Measurements from ENCODE around the gene CABCOCO1. TPM values are rescaled to one million over a fixed set of nuclear protein-coding genes. Genes with fewer than 3 reads are reported as not detected.

Gene CABCOCO1, protein sequence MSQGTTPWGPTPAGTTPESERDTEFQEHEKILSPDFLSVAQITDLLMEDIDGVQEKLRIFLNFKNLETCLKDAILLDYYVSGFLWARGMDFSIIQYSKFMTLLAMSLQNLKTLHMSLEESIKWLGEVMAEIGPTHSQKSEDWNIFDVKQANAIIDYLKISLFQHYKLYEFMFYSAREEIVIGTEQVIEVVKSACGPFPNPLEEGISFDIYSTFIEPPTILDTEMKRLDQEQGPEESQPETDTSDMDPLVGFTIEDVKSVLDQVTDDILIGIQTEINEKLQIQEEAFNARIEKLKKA
- not detected for polyA plus RNA-seq (2012; ENCODE audit: insufficient read length, low read depth)

DNA sequence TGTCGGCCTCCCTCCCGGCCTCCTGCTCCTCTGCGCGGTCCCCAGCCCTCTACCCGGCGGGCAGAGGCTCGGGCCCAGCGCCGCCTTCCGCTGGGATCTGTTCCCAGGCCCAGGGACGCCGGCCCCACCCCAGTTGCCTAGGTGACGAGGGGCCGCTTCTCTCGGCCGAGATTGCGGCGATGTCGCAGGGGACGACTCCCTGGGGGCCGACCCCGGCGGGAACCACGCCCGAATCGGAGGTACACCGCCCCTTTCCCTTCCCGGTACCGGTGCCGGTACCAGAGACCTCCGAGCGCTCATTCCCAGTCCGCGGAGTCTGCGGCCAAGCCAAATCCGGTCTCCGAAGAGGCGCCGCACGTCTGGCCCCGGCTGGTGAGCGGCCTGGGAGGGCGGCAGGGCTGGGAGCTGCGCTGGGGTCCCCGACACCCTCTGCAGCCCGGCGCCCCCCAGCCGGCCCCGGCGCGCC, at the start of gene CABCOCO1:
Gene CABCOCO1 (plus strand): TSS at position 136 of the 466 bp plus-strand sequence. CDS start 44 bp downstream, at position 180.
- TF ChIP-seq POLR2AphosphoS5 (IDR thresholded peaks at IDR 0.05; ENCODE audit: low read depth, low read length) (no peak), FOXP2 (optimal IDR thresholded peaks at IDR 0.05; ENCODE audit: borderline replicate concordance, extremely low read depth, extremely low read length, insufficient read depth) (no peak), SIN3A (IDR thresholded peaks at IDR 0.05; ENCODE audit: borderline replicate concordance, insufficient read depth, low read length) (no peak), TAF1 (IDR thresholded peaks at IDR 0.05; ENCODE audit: borderline replicate concordance, insufficient read depth, low read length) (no peak)
- TF ChIP-seq, protein P1, sequence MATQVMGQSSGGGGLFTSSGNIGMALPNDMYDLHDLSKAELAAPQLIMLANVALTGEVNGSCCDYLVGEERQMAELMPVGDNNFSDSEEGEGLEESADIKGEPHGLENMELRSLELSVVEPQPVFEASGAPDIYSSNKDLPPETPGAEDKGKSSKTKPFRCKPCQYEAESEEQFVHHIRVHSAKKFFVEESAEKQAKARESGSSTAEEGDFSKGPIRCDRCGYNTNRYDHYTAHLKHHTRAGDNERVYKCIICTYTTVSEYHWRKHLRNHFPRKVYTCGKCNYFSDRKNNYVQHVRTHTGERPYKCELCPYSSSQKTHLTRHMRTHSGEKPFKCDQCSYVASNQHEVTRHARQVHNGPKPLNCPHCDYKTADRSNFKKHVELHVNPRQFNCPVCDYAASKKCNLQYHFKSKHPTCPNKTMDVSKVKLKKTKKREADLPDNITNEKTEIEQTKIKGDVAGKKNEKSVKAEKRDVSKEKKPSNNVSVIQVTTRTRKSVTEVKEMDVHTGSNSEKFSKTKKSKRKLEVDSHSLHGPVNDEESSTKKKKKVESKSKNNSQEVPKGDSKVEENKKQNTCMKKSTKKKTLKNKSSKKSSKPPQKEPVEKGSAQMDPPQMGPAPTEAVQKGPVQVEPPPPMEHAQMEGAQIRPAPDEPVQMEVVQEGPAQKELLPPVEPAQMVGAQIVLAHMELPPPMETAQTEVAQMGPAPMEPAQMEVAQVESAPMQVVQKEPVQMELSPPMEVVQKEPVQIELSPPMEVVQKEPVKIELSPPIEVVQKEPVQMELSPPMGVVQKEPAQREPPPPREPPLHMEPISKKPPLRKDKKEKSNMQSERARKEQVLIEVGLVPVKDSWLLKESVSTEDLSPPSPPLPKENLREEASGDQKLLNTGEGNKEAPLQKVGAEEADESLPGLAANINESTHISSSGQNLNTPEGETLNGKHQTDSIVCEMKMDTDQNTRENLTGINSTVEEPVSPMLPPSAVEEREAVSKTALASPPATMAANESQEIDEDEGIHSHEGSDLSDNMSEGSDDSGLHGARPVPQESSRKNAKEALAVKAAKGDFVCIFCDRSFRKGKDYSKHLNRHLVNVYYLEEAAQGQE (IDR thresholded peaks at IDR 0.05; ENCODE audit: insufficient read depth in 1 of 2, low read depth in 2 of 2, low read length in 2 of 2) = no peak

DNA sequence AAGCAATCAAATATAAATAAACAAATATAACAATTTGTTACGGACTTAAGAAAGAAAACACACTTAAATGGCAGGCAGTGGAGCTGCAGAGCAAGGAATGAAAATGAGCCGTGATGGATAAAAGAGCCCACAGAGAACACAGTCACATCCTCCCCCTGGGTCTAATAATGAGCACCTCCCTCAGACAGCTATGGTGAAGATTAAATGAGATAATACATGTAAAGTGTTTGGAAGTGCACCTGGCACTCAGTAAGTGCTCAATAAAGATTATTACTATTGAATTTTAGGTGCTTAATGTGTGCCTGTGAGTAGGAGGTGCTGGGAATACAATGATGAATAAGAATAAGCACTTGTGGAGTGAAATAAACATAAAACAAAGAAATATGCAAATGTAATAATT, 49.1 kb upstream of the CABCOCO1 start:
- TF ChIP-seq FOXP2 (optimal IDR thresholded peaks at IDR 0.05; ENCODE audit: borderline replicate concordance, extremely low read depth, extremely low read length, insufficient read depth) (no peak), TAF1 (IDR thresholded peaks at IDR 0.05; ENCODE audit: borderline replicate concordance, insufficient read depth, low read length) (no peak), POLR2AphosphoS5 (IDR thresholded peaks at IDR 0.05; ENCODE audit: low read depth, low read length) (no peak), SIN3A (IDR thresholded peaks at IDR 0.05; ENCODE audit: borderline replicate concordance, insufficient read depth, low read length) (no peak)
- TF ChIP-seq, protein P1 (IDR thresholded peaks at IDR 0.05; ENCODE audit: insufficient read depth in 1 of 2, low read depth in 2 of 2, low read length in 2 of 2) = no peak

DNA sequence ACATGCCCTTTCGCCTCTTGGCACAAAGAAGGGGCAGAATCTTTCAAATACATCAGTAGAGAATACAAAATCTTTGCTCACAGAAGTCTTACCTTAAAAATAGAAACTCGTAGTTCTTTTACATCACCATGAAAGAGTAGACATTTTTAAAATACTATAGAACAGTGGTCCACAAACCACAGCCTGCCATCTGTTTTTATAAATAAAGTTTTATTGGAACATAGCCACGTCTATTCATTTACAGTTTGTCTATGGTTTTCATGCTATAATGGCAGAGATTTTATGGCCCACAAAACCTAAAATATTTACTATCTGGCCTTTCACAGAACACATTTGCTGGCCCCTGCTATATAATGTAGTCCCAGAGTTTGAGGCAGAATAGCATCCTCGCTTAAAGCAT, 46.1 kb upstream of the CABCOCO1 start:
- TF ChIP-seq FOXP2 (optimal IDR thresholded peaks at IDR 0.05; ENCODE audit: borderline replicate concordance, extremely low read depth, extremely low read length, insufficient read depth) (no peak), TAF1 (IDR thresholded peaks at IDR 0.05; ENCODE audit: borderline replicate concordance, insufficient read depth, low read length) (no peak), SIN3A (IDR thresholded peaks at IDR 0.05; ENCODE audit: borderline replicate concordance, insufficient read depth, low read length) (no peak), POLR2AphosphoS5 (IDR thresholded peaks at IDR 0.05; ENCODE audit: low read depth, low read length) (no peak)
- TF ChIP-seq, protein P1 (IDR thresholded peaks at IDR 0.05; ENCODE audit: insufficient read depth in 1 of 2, low read depth in 2 of 2, low read length in 2 of 2) = no peak

DNA sequence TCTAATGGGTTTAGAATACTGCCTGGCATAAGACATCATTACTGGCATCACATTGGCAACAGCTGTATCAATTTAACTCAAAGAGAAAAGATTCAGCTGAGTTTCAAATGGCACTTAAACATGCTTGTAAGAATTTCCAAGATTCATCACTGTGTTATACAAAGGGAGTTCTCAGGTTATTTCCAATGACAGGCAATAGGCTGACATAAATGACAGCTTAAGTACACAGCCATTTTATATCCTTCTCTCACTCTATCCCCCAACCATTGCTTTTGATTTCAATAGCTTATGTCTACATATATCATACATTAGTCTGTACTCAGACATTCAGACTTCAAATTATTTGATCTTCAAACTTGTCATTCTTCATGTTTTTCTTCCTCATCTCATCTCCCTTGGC, 45.5 kb upstream of the CABCOCO1 start:
- TF ChIP-seq SIN3A (IDR thresholded peaks at IDR 0.05; ENCODE audit: borderline replicate concordance, insufficient read depth, low read length) = no peak
- no peak for TF ChIP-seq POLR2AphosphoS5 (IDR thresholded peaks at IDR 0.05; ENCODE audit: low read depth, low read length)
- TF ChIP-seq, protein P1 (IDR thresholded peaks at IDR 0.05; ENCODE audit: insufficient read depth in 1 of 2, low read depth in 2 of 2, low read length in 2 of 2) = no peak
- TF ChIP-seq TAF1 (IDR thresholded peaks at IDR 0.05; ENCODE audit: borderline replicate concordance, insufficient read depth, low read length) = no peak
- no peak for TF ChIP-seq FOXP2 (optimal IDR thresholded peaks at IDR 0.05; ENCODE audit: borderline replicate concordance, extremely low read depth, extremely low read length, insufficient read depth)

Data from PFSK-1 (cell line).